Right ventricle myocardium superior (tissue), 1 donor: ENCODE data around the gene CTRL. TPM values are rescaled to one million over a fixed set of nuclear protein-coding genes. Genes with fewer than 3 reads are reported as not detected.
A peak's percentile ranks its signal among the peaks of the same experiment; 100 is the strongest.
"Not testable (repeated sequence)": the region's sequence is repeated elsewhere in the genome, so short reads cannot be mapped to it uniquely, and the experiment has no call there.

ENCODE experiments used
- ATAC-seq: fragments of 200-7000 bp; cut with Tn5 transposase; one replicate; pipeline ENCODE4 v1.9.1; 2020; ENCODE audit warnings: mild to moderate bottlenecking; ENCODE audit not compliant: poor library complexity
- DNase-seq: peaks from one replicate; pipeline ENCODE4 v3.0.0-alpha.2; 2020
- intact Hi-C: fragments of 100-400 bp; cut with DNase I; formaldehyde crosslinking; loops from one replicate; pipeline ENCODE4 v1.11.2; 2022
- total RNA-seq: library from RNA; stranded (reverse); fragmentation: NEBNext Ultra II Directional; extraction: Animal tissue kit (Norgen Biotek cat#: 25700); gene quantifications from one replicate; pipeline ENCODE4 v1.2.1, GENCODE V29; 2021
- donor health status: DM: no; HTN: yes; CAD: no; lungs with severe emphysema.

CTRL gene
- total RNA-seq, 1 donor from 2014 or later, result 0.78 TPM

- ATAC-seq, result peak; percentile 65
- DNase-seq, result peak; percentile 86
- intact Hi-C loops, result no loop called here
These were observed 12.2 kb upstream of the CTRL start, which contains the start of gene LCAT for GRCh38 chr16:67943619-67944504. LCAT (minus strand) TSS chr16:67944120; CDS start chr16:67944101, 19 bp downstream.

- intact Hi-C loops, result no loop called here
- no peak for DNase-seq
- ATAC-seq, result peak; percentile 1
These were observed 11.6 kb upstream of the CTRL start for GRCh38 chr16:67943256-67943618.

- peak; percentile 71 for DNase-seq
- intact Hi-C loops, result no loop called here
- ATAC-seq, result peak; percentile 11
These were observed 11.0 kb upstream of the CTRL start for GRCh38 chr16:67942510-67943255.

GRCh38 chr16:67942200-67942509, 10.5 kb upstream of the CTRL start:
- DNase-seq (no peak), ATAC-seq (peak; percentile 22)
- intact Hi-C loops, result no loop called here

GRCh38 chr16:67941469-67942199, 10.0 kb upstream of the CTRL start:
- ATAC-seq (no peak), DNase-seq (no peak)
- intact Hi-C loops, result no loop called here

- intact Hi-C loops, result no loop called here
- DNase-seq (no peak), ATAC-seq (no peak)
These were observed 8.9 kb upstream of the CTRL start for GRCh38 chr16:67940446-67941089.

GRCh38 chr16:67939507-67940445, 8.1 kb upstream of the CTRL start:
- ATAC-seq, result no peak
- intact Hi-C loops, result no loop called here

GRCh38 chr16:67937713-67938112, 6.1 kb upstream of the CTRL start:
- intact Hi-C loops, DNase-seq, ATAC-seq: not testable (repeated sequence)

More at GRCh38 chr16:67939507-67940445, 8.1 kb upstream of the CTRL start:
- DNase-seq, result peak; percentile 69

GRCh38 chr16:67936880-67937605, 5.4 kb upstream of the CTRL start:
- no peak for ATAC-seq
- DNase-seq, result no peak
- intact Hi-C loops, result no loop called here

- DNase-seq, result peak; percentile 68
- intact Hi-C loops, result no loop called here
These were observed 4.6 kb upstream of the CTRL start, which contains the start of gene PSMB10 for GRCh38 chr16:67936124-67936879. PSMB10 (minus strand) TSS chr16:67936850; CDS start chr16:67936749, 101 bp downstream.

GRCh38 chr16:67935402-67936123, 3.9 kb upstream of the CTRL start:
- intact Hi-C loops, result no loop called here
- peak; percentile 92 for ATAC-seq
- peak; percentile 97 for DNase-seq

More at GRCh38 chr16:67936124-67936879, 4.6 kb upstream of the CTRL start, which contains the start of gene PSMB10:
- ATAC-seq, result peak; percentile 34

- no peak for DNase-seq
- intact Hi-C loops, result no loop called here
- ATAC-seq, result peak; percentile 6
These were observed 3.4 kb upstream of the CTRL start for GRCh38 chr16:67935101-67935401.

GRCh38 chr16:67934306-67935100, 2.8 kb upstream of the CTRL start:
- intact Hi-C loops, result no loop called here
- DNase-seq (no peak), ATAC-seq (peak; percentile 0)

- intact Hi-C loops, result no loop called here
- ATAC-seq, result no peak
- DNase-seq, result no peak
These were observed 2.1 kb upstream of the CTRL start for GRCh38 chr16:67933805-67934204.

- intact Hi-C loops, result no loop called here
- DNase-seq (no peak), ATAC-seq (no peak)
These were observed 789 bp upstream of the CTRL start for GRCh38 chr16:67932462-67932840.
